B cell (primary cell): ENCODE data around the gene HOXB7.

ENCODE experiments used
- EZH2 ChIP-seq: IDR thresholded peaks from 2 replicates; pipeline ENCODE4 v1.6.1; 2012; ENCODE audit warnings: borderline replicate concordance, low read depth, mild to moderate bottlenecking, moderate library complexity, low read length; ENCODE audit not compliant: insufficient read depth, poor library complexity, severe bottlenecking
- TF ChIP-seq, protein P1 (sequence below): fragments of 200-600 bp; IDR thresholded peaks from one replicate; pipeline ENCODE4 v1.8.0; 2022; ENCODE audit warnings: antibody characterized with exemption, mild to moderate bottlenecking

- TF ChIP-seq, protein P1, sequence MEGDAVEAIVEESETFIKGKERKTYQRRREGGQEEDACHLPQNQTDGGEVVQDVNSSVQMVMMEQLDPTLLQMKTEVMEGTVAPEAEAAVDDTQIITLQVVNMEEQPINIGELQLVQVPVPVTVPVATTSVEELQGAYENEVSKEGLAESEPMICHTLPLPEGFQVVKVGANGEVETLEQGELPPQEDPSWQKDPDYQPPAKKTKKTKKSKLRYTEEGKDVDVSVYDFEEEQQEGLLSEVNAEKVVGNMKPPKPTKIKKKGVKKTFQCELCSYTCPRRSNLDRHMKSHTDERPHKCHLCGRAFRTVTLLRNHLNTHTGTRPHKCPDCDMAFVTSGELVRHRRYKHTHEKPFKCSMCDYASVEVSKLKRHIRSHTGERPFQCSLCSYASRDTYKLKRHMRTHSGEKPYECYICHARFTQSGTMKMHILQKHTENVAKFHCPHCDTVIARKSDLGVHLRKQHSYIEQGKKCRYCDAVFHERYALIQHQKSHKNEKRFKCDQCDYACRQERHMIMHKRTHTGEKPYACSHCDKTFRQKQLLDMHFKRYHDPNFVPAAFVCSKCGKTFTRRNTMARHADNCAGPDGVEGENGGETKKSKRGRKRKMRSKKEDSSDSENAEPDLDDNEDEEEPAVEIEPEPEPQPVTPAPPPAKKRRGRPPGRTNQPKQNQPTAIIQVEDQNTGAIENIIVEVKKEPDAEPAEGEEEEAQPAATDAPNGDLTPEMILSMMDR: no peak
- no peak for TF ChIP-seq EZH2
These were observed 15.4 kb downstream of the HOXB7 start for GRCh38 chr17:48595278-48595999.
